NCI-H748 (cell line): Measurements from ENCODE around the gene RPS19BP1.
"Not testable (repeated sequence)": the region's sequence is repeated elsewhere in the genome, so short reads cannot be mapped to it uniquely, and the experiment has no call there.

Source experiments
- DNase-seq: peaks from one replicate; lab custom pipeline; 2025; ENCODE audit not compliant: unreplicated experiment; lab: John Stamatoyannopoulos, UW

Gene RPS19BP1

GRCh38 chr22:39528681-39529486 lies 3.7 kb downstream of the RPS19BP1 start:
- DNase-seq = peak; percentile 96

- no peak for DNase-seq
Measured at GRCh38 chr22:39528080-39528661, 4.4 kb downstream of the RPS19BP1 start.

- peak; percentile 39 for DNase-seq
Measured at GRCh38 chr22:39527481-39527961, 5.0 kb downstream of the RPS19BP1 start.

GRCh38 chr22:39526736-39527171 lies 5.8 kb downstream of the RPS19BP1 start:
- DNase-seq = no peak

- DNase-seq = no peak
Measured at GRCh38 chr22:39525658-39525975, 6.9 kb downstream of the RPS19BP1 start.

GRCh38 chr22:39524753-39525657 lies 7.5 kb downstream of the RPS19BP1 start:
- DNase-seq = no peak

- DNase-seq = no peak
Measured at GRCh38 chr22:39524089-39524752, 8.3 kb downstream of the RPS19BP1 start.

- peak; percentile 19 for DNase-seq
Measured at GRCh38 chr22:39522567-39523300, 9.8 kb downstream of the RPS19BP1 start.

GRCh38 chr22:39522091-39522490 lies 10.5 kb downstream of the RPS19BP1 start:
- not testable (repeated sequence) for DNase-seq

GRCh38 chr22:39521106-39521885 lies 11.3 kb downstream of the RPS19BP1 start:
- DNase-seq = not testable (repeated sequence)

- peak; percentile 89 for DNase-seq
Measured at GRCh38 chr22:39520226-39521105, 12.1 kb downstream of the RPS19BP1 start, which contains the start of gene ATF4. TSS of gene ATF4 (plus strand) at chr22:39520562. CDS start at chr22:39521446, 884 bp downstream.

- DNase-seq = peak; percentile 98
Measured at GRCh38 chr22:39519681-39520225, 12.8 kb downstream of the RPS19BP1 start.

GRCh38 chr22:39518996-39519680 lies 13.4 kb downstream of the RPS19BP1 start:
- peak; percentile 42 for DNase-seq

- no peak for DNase-seq
Measured at GRCh38 chr22:39518144-39518786, 14.3 kb downstream of the RPS19BP1 start.

- DNase-seq = no peak
Measured at GRCh38 chr22:39517470-39517869, 15.1 kb downstream of the RPS19BP1 start.

GRCh38 chr22:39515266-39516050 lies 17.1 kb downstream of the RPS19BP1 start:
- DNase-seq = no peak
